Testis (tissue), 2 donors: ENCODE results near the gene IL9.

Source experiments
- CTCF ChIP-seq, 3 experiments: fragments of 450-650 bp in 2 of 3; fragments of 200-600 bp in 1 of 3; sonication (generic) in 1 of 3; IDR thresholded peaks; one replicate each; pipeline ENCODE4 v1.5.1; 2016 to 2019; ENCODE audit warnings: antibody characterized with exemption in 3 of 3, mild to moderate bottlenecking in 2 of 3, moderate library complexity in 1 of 3
- POLR2A ChIP-seq: fragments of 450-650 bp; IDR thresholded peaks from one replicate; pipeline ENCODE4 v1.6.1; 2017; ENCODE audit warnings: antibody characterized with exemption, mild to moderate bottlenecking, moderate library complexity

GRCh38 chr5:135859641-135860040 is 36.0 kb downstream of the IL9 start:
- TF ChIP-seq CTCF (IDR thresholded peaks at IDR 0.05) (no peak), POLR2A (no peak)
